ENCODE results near the gene WWC1. TPM values are rescaled to one million over a fixed set of nuclear protein-coding genes. Genes with fewer than 3 reads are reported as not detected.

The WWC1 gene
- total RNA-seq, 1 experiment from 2014 or later, result not detected

DNA sequence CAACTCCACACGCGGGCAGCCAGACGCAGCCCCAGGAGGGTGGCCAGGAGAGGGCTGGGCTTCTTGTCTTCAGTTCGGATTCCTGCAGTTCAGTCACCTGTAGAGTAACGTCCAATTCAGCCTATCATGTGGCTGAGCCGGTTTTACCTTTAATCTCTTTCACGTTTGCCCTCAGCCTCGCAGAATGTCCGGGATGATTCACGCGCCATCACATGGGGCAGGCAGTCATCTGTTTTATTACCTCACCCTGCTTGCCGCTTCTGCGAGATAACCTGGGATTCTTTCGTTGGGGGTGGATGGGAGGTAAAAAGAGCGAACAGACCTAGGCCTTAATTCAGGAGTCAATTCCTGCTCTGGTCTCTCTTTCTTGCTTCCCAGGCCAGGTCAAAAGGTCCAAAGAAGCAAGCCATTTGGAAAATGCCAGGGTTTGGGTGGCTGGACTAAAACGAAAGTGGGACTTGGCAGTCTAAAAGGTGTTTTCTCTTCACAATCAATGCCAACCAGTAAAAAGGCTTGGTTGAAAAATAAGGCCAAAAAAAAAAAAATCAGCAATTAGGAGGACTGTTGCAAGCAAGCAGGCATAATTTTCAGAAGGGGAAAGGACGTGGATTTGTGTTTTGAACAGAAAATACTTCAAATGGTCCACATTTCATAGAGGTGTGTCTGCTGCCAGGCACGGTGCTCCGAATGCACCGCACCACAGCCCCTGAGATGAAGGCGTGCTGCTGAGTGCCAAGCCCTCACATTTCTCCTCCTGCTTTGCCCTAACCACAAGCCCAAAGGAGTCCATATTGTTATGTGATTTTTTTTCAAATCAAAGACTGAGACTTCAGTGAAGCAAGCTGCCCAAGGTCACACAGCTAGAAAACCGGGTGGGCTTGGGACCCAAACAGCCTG lies 2.8 kb upstream of the WWC1 start:
- no peaks in the 10 kb centered on the region for H3K27me3 ChIP-seq (ENCODE audit: low read length)
- H3K4me3 ChIP-seq (ENCODE audit: low read length), result no peak overlapping the region
- no peaks in the 10 kb centered on the region for H3K9me2 ChIP-seq (replicated peaks; ENCODE audit: insufficient read depth, low read length)
- no peak overlapping the region for H2AFZ ChIP-seq (ENCODE audit: low read length)
- H3K4me1 ChIP-seq (ENCODE audit: low read length), result no peaks in the 10 kb centered on the region
- no peak for DNase-seq
- no peak overlapping the region for H3K4me2 ChIP-seq (ENCODE audit: low read depth, low read length, poor library complexity, severe bottlenecking)
- no peak overlapping the region for H3K9ac ChIP-seq (ENCODE audit: low read length)
- H3K36me3 ChIP-seq (ENCODE audit: insufficient read depth, low read length), result no peaks in the 10 kb centered on the region
- H4K20me1 ChIP-seq (ENCODE audit: insufficient read depth, low read depth, low read length), result no peaks in the 10 kb centered on the region
- no peak overlapping the region for H3K27ac ChIP-seq (ENCODE audit: low read length)
- H3K9me3 ChIP-seq (ENCODE audit: low read length), result no peaks in the 10 kb centered on the region
- H3K79me2 ChIP-seq (ENCODE audit: low read length), result no peaks in the 10 kb centered on the region

DNA sequence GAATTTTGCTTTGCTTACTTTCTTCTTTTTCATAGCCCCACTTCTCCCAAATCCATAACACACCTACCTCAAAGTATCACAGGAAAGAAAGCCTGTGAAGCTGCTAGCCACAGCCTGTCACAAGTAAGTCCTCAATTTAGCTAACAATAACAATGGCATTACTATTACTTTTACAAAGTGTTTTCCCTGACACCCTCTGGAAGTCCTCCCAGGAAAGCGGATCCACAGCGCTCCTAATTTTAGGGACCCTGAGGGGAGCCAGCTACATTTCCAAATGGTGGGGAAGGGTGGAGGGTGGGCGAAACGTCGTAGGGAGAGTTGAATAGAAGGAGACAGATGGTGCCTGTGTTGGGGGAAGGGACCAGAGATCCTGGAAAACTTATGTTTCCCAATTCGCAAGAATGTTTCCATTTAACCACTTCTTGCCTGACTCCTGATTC lies 523 bp upstream of the WWC1 start:
- Histone ChIP-seq H4K20me1 (ENCODE audit: insufficient read depth, low read depth, low read length) (no peaks in the 10 kb centered on the region), H3K4me3 (ENCODE audit: low read length) (no peak overlapping the region), H3K9me3 (ENCODE audit: low read length) (no peaks in the 10 kb centered on the region), H3K27me3 (ENCODE audit: low read length) (no peaks in the 10 kb centered on the region), H3K4me1 (ENCODE audit: low read length) (no peaks in the 10 kb centered on the region), H3K79me2 (ENCODE audit: low read length) (no peaks in the 10 kb centered on the region), H3K9me2 (replicated peaks; ENCODE audit: insufficient read depth, low read length) (no peaks in the 10 kb centered on the region), H3K4me2 (ENCODE audit: low read depth, low read length, poor library complexity, severe bottlenecking) (no peak overlapping the region), H3K9ac (ENCODE audit: low read length) (no peak overlapping the region), H2AFZ (ENCODE audit: low read length) (no peak overlapping the region), H3K27ac (ENCODE audit: low read length) (no peak overlapping the region), H3K36me3 (ENCODE audit: insufficient read depth, low read length) (no peaks in the 10 kb centered on the region)
- DNase-seq, result no peak

DNA sequence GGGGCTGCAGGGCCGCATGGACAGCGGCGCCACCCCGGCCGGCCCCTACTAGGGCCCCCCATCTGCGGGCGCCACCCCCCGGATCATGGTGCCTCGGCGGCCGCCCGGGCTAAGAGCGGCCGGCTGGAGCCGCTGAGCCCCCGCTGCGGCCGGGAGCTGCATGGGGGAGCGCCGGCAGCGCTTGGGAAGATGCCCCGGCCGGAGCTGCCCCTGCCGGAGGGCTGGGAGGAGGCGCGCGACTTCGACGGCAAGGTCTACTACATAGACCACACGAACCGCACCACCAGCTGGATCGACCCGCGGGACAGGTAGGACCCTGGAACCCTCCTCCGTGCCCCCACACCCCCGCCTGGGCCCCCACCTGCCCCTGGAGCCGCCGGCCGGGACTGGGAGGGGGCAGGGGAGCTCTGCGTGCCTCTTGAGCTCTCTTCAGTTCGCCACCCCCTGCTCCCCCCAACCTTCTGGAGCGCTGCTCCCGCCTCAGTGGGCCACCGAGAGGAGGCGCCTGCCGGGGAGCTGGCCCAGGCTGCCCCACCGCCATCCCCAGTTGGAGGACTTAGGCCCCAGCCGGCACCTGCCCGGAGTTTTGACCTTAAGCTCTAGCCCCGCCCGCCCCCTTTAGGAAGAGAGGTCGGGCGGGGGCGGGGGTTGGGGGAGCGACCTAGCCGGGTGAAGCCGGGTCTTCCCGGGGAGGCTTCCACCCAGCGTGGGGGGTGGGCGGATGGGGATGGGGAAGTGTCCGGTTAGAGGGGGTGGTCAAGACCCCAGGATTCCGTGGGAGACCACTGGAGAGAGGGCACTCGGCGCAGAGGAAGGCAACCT lies 730 bp downstream of the WWC1 start:
- Histone ChIP-seq H3K4me2 (ENCODE audit: low read depth, low read length, poor library complexity, severe bottlenecking) (no peak overlapping the region), H3K9ac (ENCODE audit: low read length) (no peak overlapping the region), H3K9me3 (ENCODE audit: low read length) (no peaks in the 10 kb centered on the region), H3K4me1 (ENCODE audit: low read length) (no peaks in the 10 kb centered on the region), H3K27me3 (ENCODE audit: low read length) (no peaks in the 10 kb centered on the region), H3K27ac (ENCODE audit: low read length) (no peak overlapping the region), H2AFZ (ENCODE audit: low read length) (no peak overlapping the region), H3K4me3 (ENCODE audit: low read length) (no peak overlapping the region), H3K79me2 (ENCODE audit: low read length) (no peaks in the 10 kb centered on the region), H3K36me3 (ENCODE audit: insufficient read depth, low read length) (no peaks in the 10 kb centered on the region), H4K20me1 (ENCODE audit: insufficient read depth, low read depth, low read length) (no peaks in the 10 kb centered on the region), H3K9me2 (replicated peaks; ENCODE audit: insufficient read depth, low read length) (no peaks in the 10 kb centered on the region)
- no peak for DNase-seq

DNA sequence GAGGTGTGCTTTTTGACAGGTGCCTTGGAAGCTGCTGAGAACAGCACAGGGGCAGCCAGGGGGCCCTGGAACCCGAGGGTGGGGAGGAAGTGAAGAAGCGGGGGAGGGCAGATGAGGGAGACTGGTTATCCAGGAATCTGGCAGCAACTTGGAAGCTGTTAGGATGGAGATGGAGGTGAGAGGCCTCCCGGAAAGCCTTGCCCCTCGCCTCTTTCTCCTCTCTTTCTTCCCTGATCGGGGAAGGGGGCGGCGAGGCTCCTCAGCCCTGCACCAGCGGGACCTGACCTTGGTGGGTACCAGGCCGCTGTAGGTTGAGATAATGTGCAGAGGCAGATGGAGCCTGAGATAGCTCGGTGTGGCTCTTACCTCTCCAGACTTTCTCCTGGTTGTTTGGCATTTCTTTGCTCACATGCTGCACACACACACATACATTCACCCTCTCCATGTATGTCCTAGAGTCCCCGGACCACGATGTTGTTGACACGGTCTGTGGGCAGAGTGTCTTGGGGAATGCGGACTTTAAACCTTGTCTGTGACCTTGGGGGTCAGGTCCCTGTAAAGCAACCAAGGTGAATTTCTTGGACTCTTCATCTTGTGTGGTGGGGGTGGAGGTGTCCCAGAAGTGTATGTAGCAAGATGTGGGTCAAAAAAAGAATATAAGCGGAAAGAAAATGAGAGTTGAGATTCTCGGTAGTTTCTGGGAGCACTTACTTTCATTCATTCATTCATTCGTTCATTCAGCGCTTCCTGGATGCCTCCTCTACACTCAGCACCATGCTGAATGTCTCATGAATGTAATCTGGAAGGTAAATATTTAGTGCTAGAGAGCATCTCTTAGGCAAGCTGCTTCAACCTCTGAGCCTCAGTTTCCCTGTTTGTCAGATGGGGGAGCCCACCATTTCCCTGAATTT lies 1.6 kb downstream of the WWC1 start:
- H4K20me1 ChIP-seq (ENCODE audit: insufficient read depth, low read depth, low read length), result no peaks in the 10 kb centered on the region
- H3K4me2 ChIP-seq (ENCODE audit: low read depth, low read length, poor library complexity, severe bottlenecking), result no peak overlapping the region
- H2AFZ ChIP-seq (ENCODE audit: low read length), result no peak overlapping the region
- H3K9me3 ChIP-seq (ENCODE audit: low read length), result no peaks in the 10 kb centered on the region
- H3K27me3 ChIP-seq (ENCODE audit: low read length), result no peaks in the 10 kb centered on the region
- no peak overlapping the region for H3K27ac ChIP-seq (ENCODE audit: low read length)
- no peaks in the 10 kb centered on the region for H3K4me1 ChIP-seq (ENCODE audit: low read length)
- no peak overlapping the region for H3K4me3 ChIP-seq (ENCODE audit: low read length)
- no peak overlapping the region for H3K9ac ChIP-seq (ENCODE audit: low read length)
- no peaks in the 10 kb centered on the region for H3K36me3 ChIP-seq (ENCODE audit: insufficient read depth, low read length)
- no peaks in the 10 kb centered on the region for H3K9me2 ChIP-seq (replicated peaks; ENCODE audit: insufficient read depth, low read length)
- peak; percentile 29 for DNase-seq
- H3K79me2 ChIP-seq (ENCODE audit: low read length), result no peaks in the 10 kb centered on the region

DNA sequence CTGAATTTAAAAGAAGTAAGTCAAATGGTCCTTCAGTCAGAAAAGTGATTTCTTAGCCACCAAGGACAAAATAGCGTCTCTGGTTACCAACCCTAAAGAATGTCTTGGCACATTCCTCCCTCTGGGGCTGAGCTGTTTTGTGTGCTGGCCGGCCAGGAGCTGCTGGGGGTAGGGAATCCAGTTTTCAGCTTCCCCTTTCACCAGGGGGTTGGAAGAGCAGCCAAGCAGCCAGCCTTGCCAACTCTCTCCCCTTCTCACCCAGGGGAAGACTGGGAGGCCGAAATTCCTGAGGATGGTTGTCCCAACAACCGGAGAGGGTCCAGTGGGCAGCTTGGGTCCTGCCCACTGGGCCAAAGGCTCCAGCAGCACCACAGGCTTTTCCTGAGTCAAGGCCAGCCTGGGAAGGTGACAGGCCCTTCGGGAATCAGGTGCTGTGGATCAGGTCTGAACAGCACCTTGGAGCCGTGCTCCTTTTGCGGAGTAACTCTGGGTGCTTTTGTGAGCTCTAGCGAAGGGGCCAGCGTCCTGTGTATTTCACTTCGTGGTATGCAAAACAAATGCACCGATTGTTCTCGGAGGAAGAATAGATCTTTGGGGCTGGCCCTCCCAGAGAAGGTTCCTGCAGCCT lies 4.2 kb downstream of the WWC1 start:
- Histone ChIP-seq H3K9ac (ENCODE audit: low read length) (no peak overlapping the region), H3K9me3 (ENCODE audit: low read length) (no peaks in the 10 kb centered on the region), H3K4me2 (ENCODE audit: low read depth, low read length, poor library complexity, severe bottlenecking) (no peak overlapping the region), H3K79me2 (ENCODE audit: low read length) (no peaks in the 10 kb centered on the region), H3K4me1 (ENCODE audit: low read length) (no peaks in the 10 kb centered on the region), H2AFZ (ENCODE audit: low read length) (no peak overlapping the region), H3K36me3 (ENCODE audit: insufficient read depth, low read length) (no peaks in the 10 kb centered on the region), H3K4me3 (ENCODE audit: low read length) (no peak overlapping the region), H3K27me3 (ENCODE audit: low read length) (no peaks in the 10 kb centered on the region), H4K20me1 (ENCODE audit: insufficient read depth, low read depth, low read length) (no peaks in the 10 kb centered on the region), H3K27ac (ENCODE audit: low read length) (no peak overlapping the region), H3K9me2 (replicated peaks; ENCODE audit: insufficient read depth, low read length) (no peaks in the 10 kb centered on the region)
- no peak for DNase-seq

DNA sequence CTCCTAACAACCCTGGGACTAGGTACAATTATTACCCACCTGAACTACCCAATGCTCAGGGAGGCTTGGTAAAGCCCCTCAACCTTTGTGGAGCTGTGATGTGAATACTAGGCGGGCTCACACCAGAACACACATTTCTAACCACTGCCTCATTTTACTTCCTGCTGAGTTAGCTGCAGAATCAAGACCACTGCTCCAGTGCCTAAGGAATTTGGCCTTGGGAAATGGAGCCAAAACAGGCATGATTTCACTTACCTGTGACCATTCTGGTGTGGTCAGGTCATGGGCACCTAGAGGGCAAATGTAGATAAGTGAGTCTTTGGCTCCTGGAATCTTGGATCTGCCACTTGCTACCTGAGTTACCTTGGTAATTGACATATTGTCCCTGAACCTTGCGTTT lies 5.2 kb downstream of the WWC1 start:
- peak; percentile 35 for DNase-seq
- Histone ChIP-seq H2AFZ (ENCODE audit: low read length) (no peak overlapping the region), H3K79me2 (ENCODE audit: low read length) (no peaks in the 10 kb centered on the region), H3K4me3 (ENCODE audit: low read length) (no peak overlapping the region), H4K20me1 (ENCODE audit: insufficient read depth, low read depth, low read length) (no peaks in the 10 kb centered on the region), H3K4me2 (ENCODE audit: low read depth, low read length, poor library complexity, severe bottlenecking) (no peak overlapping the region), H3K27ac (ENCODE audit: low read length) (no peak overlapping the region), H3K9me3 (ENCODE audit: low read length) (no peaks in the 10 kb centered on the region), H3K27me3 (ENCODE audit: low read length) (no peaks in the 10 kb centered on the region), H3K36me3 (ENCODE audit: insufficient read depth, low read length) (no peaks in the 10 kb centered on the region), H3K9me2 (replicated peaks; ENCODE audit: insufficient read depth, low read length) (no peaks in the 10 kb centered on the region), H3K9ac (ENCODE audit: low read length) (no peak overlapping the region), H3K4me1 (ENCODE audit: low read length) (no peaks in the 10 kb centered on the region)

DNA sequence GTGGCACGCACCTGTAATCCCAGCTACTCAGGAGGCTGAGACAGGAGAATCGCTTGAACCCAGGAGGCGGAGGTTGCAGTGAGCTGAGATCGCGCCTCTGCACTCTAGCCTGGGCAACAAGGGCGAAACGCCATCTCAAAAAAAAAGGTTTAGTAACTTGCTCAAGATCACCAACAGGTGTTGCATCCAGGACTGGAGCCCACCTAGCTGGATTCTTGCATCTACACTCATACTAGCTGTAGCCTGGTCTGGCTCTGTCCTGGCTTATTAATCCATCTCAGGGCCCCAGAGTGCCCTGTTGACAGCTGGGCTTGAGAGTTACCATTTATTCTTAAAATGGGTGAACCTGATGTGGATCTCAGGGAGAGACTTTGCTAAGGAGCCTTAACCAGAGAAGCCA lies 7.5 kb downstream of the WWC1 start:
- Histone ChIP-seq H3K9me2 (replicated peaks; ENCODE audit: insufficient read depth, low read length) (no peaks in the 10 kb centered on the region), H3K4me3 (ENCODE audit: low read length) (no peak overlapping the region), H3K79me2 (ENCODE audit: low read length) (no peaks in the 10 kb centered on the region), H3K9me3 (ENCODE audit: low read length) (no peaks in the 10 kb centered on the region), H2AFZ (ENCODE audit: low read length) (no peak overlapping the region), H3K27ac (ENCODE audit: low read length) (no peak overlapping the region), H3K36me3 (ENCODE audit: insufficient read depth, low read length) (no peaks in the 10 kb centered on the region), H3K4me1 (ENCODE audit: low read length) (no peaks in the 10 kb centered on the region), H3K9ac (ENCODE audit: low read length) (no peak overlapping the region), H3K27me3 (ENCODE audit: low read length) (peaks cover 2% of the 10 kb centered on the region; the same call in 1 of the 2 replicates), H4K20me1 (ENCODE audit: insufficient read depth, low read depth, low read length) (no peaks in the 10 kb centered on the region), H3K4me2 (ENCODE audit: low read depth, low read length, poor library complexity, severe bottlenecking) (no peak overlapping the region)
- peak; percentile 26 for DNase-seq
